C1 segment of cervical spinal cord (tissue), 14 donors: ENCODE results near the gene ACAP2.
"Not testable (repeated sequence)": the region's sequence is repeated elsewhere in the genome, so short reads cannot be mapped to it uniquely, and the experiment has no call there.

Experiments
- DNase-seq, 14 donors: peaks; one replicate each; lab custom pipeline; 2025; lab: John Stamatoyannopoulos, UW

ACAP2 gene

GRCh38 chr3:195443391-195443989, 670 bp upstream of the ACAP2 start:
- DNase-seq: peak in 1 of 14 donors; percentile 5

DNA sequence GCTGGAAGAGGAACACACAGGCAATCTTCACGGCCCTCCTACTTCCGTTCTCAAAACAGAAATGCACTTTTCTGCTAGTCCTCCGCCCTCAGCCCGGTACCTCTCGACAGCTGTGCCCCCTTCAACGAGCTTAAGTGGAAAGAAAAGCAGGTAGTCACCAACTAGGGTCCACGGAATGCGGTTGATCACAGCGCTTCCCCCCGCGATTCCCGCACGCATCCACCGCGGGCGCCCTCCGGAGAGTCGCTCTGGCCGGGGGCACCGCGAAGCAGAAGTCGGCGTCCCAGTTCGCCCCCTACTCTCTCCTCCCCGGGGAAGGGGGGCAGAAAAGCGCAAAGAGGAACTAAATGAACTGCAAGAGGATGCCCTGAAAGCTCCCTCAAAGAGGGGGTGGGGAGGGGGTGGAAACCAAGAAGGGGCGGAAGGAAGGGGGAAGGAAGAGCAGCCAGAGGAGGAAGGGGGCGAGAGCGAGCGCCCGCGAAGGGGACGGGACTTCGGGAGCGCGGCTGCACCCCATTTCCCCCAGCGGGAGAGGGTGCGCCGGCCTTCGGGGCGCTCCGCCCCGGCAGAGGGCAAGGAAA, 738 bp downstream of the ACAP2 start:
- peak in 11 of 14 donors; percentile 12 to 68 (median 58) for DNase-seq

DNA sequence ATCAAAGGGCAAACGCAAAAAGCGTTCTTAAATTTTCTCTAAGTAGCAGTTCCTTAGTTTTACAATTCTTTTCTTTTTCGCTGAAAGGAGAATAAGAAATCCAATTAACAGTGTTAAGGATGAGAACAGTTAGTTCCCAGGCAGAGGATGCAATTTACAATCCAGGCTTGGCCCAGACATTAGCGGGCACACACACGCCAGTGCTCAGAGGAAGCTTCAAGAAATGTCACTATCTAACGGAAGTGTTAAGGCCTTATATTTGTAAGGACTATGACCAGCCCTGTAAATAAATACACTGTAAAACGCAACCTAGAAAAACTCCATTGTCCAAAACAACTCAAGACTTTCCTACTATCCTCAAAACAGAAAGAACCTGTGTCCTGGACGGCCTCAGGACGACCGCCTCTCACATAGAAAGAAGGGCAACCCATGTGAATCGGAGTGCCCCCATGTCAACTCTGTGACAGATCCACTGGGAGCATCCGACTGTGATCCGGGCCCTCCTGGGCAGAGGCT, 1.3 kb downstream of the ACAP2 start:
- DNase-seq: peak in 5 of 14 donors; percentile 33 to 53 (median 41)

DNA sequence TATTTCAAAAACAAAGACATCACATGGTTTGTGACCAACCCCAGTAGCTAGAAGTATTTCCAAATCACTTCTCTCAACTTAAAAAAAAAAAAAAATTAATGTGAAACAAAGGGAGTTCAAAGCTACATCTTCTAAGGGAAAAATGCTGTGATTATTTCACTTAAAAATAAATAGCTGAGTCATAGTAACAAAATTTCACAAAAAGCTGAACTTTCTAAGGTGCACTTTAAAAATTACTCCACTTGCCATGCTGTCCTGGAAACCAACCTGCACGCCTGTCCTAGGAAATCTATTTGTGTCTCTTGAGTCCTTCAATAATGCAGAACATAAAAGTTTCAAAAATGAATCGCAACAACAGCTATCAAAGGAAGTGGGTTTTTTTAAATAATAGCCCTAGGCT, 1.8 kb downstream of the ACAP2 start:
- DNase-seq: no peak

DNA sequence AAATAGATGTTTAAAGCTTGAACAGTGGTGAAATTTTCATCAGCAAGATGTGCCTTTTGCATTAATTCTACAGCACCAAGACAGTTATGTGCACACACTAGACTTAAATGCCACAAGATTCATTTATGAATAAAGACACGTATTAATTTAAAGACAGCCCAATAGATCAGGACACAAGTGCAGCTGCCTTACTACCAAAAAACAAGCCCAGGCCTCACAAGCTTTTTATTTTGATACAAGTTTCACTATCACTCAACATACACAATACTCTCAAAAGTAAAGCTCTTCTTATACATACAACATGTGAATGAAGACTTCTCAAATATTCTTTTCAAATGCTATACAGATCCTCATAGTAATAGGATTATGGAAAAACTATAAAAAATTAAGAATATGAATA, 2.4 kb downstream of the ACAP2 start:
- peak in 1 of 14 donors; percentile 1 for DNase-seq

DNA sequence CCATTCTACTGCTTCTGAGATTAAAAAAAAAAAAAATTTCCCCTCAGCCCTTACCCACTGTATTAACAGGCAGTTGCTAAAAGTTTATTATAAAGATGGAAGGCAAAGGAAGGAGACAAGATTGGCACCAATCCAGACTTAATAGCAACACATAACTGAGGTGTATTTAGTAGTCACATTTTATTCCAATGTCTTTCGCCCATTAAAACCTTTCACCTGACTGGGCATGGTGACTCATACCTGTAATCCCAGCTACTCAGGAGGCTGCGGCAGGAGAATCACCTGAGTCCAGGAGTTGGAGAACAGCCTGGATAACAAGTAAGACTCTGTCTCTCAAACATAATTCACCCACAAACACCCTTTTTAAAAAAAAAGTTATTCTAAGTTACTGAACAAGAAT, 4.4 kb downstream of the ACAP2 start:
- DNase-seq: no peak

GRCh38 chr3:195425849-195426248, 17.0 kb downstream of the ACAP2 start:
- no peak for DNase-seq

- DNase-seq: no peak
These were observed 19.0 kb downstream of the ACAP2 start for GRCh38 chr3:195423818-195424217.

DNA sequence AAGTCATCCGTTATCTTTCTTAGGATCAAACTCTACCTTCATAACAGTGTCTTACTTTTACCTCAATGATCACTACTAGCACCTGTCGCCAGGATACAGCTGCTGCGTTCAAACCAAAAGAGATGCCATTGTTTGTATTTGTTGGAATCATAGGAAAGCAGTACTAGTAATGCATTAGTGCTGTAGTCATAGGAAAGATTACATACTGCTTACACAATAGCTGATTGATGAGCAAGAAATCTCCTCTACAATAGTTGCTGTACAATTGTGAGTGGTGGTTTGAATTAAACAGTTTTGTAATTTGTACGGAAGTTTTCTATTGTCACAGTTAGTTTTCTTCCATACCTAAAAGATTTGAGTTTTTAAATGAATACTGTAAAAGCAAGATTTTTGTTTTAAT, 21.4 kb downstream of the ACAP2 start:
- no peak for DNase-seq

- no peak for DNase-seq
These were observed 26.0 kb downstream of the ACAP2 start for GRCh38 chr3:195416795-195417194.

GRCh38 chr3:195411836-195412235, 31.0 kb downstream of the ACAP2 start:
- no peak for DNase-seq

DNA sequence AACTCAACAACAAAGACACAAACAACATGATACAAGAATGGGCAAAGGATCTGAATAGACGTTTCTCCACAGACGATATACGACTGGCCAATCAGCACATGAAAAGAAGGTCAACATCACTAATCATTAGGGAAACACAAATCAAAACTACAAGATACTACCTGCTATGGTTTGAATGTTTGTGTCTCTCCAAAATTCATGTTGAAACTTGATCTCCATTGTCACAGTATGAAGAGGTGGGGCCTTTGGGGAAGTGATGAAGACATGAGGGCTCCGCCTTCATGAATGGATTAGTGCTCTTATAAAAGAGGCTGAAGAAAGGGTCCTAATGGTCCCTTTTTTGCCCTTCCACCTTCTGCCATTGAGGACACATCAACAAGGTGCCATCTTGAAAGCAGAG, 32.3 kb downstream of the ACAP2 start:
- no peak for DNase-seq

DNA sequence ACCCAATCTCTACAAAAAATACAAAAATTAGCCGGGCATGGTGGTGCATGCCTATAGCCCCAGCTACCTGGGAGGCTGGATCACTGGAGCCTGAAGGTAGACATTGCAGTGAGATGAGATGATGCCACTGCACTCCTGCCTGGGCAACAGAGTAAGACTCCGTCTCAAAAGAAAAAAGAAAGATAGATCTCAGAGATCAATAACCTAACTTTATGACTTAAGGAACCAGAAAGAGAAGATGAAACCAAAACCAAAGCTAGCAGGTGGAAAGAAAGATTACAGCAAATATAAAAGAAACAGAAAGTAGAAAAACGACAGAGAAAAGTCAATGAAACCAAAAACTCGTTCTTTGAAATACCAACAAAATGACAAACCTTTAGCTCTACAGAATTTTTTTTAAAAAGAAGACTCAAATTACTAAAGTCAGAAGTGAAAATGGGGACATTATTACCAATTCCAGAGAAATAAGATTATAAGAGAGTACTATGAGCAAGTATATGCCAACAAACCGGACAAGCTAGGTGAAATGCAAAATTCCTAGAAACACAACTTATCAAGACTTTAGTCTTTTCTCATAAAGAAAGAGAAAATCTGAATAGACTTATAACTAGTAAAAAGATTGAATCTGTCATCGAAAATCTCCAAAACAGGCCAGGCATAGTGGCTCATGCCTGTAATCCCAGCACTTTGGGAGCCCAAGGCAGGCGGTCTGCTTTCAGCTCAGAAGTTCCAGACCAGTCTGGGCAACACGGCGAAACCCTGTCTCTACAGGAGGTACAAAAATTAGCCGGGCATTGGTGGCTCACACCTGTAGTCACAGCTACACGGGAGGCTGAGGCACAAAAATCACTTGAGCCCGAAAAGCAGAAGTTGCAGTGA, 35.0 kb downstream of the ACAP2 start:
- DNase-seq: no peak

- DNase-seq: no peak
These were observed 37.2 kb downstream of the ACAP2 start for GRCh38 chr3:195405651-195406050.

DNA sequence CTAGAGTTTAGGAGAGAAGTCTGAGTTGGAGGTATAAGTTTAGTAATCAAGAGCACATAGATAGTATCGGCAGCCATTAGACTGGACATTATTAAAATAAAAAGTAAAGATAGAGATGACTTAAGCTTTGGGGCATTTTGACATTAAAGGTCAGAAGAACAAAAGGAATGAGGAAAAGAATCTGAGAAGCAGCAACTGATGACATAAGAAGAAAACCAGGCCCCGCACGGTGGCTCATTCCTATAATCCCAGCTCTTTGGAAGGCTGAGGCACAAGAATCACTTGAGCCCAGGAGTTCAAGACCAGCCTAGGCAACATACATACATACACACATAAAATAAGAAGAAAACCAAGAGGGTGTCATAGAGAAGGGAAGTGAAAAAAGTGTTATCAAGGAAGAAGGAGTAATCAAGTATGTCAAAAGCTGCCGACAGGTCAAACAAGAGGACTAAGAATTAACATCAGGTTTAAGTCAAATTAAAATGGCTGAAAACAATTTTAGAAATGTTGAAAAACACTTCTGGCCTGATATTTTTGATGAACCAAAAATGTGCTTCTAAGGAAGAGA, 38.9 kb downstream of the ACAP2 start:
- DNase-seq: no peak

GRCh38 chr3:195403244-195403643, 39.6 kb downstream of the ACAP2 start:
- no peak for DNase-seq

DNA sequence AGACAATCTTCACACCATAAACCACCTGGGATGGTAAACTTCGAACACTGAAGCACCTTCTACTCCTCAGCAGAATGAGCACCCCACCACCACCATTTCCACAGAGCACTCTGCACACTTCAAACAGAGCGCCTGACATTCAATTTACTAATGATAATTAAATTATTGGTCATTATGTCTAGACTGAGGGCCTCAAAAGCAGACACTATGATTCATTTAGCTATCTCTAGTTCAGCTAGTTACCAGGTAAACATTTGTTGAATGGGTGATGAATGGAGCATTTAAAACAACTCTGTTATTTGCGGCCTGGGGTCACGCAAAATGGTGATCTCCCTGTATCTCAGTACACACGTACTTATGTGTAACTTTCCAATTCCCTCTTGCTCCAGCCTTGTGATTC, 40.9 kb downstream of the ACAP2 start:
- DNase-seq: no peak

DNA sequence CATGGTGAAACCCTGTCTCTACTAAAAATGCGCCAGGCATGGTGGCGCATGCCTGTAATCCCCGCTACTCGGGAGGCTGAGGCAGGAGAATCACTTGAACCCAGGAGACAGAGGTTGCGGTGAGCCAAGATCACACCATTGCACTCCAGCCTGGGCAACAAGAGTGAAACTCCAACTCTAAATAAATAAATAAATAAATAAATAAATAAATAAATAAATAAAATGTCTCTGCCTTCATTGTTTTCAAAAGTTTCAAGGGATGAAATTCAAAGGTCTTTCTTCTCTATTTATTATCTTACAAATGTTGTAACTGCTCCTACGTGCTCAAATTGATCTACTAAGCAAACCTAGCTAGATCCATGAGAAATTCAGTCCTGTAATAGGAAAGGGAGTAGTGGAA, 44.4 kb downstream of the ACAP2 start:
- not testable (repeated sequence) for DNase-seq

GRCh38 chr3:195397524-195397923, 45.3 kb downstream of the ACAP2 start:
- no peak for DNase-seq

GRCh38 chr3:195395208-195395816, 47.5 kb downstream of the ACAP2 start:
- no peak for DNase-seq

- no peak for DNase-seq
These were observed 48.1 kb downstream of the ACAP2 start for GRCh38 chr3:195394700-195395099.

DNA sequence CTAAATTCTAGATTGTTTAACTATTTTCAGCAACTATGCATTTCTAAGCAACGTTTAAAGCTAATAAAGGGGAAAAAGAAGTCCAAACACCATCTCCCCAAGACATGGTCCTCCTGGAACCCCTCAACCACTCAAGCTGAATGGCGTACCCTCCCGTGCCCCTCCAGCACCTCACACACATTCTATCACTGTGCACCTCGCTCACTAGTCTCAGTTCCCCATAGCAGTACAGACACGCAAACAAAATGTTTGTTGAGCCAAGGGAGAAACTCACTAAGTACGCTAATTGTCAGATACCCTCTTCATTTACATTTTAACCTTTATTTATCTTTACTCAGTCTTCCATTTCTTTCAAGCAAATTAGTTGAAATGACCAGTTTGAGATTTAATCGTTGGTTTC, 48.8 kb downstream of the ACAP2 start:
- no peak for DNase-seq
